ENCODE measurements around the gene RARS2.

GRCh38 chr6:87538510-87539260 lies 51.1 kb downstream of the RARS2 start:
- TF ChIP-seq CTCF (IDR thresholded peaks at IDR 0.05; ENCODE audit: poor library complexity) (no peak), EZH2 (IDR thresholded peaks at IDR 0.05; ENCODE audit: borderline replicate concordance) (no peak)
